GM11168 (cell line): ENCODE results near the gene CYSRT1.

Source experiments
- in situ Hi-C: fragments of 300-500 bp; cut with MboI; formaldehyde crosslinking; loops from one replicate; pipeline ENCODE4 v1.12.0; 2022; ENCODE audit warnings: low sequenced_read_pairs; ENCODE audit not compliant: unreplicated experiment

The CYSRT1 gene

DNA sequence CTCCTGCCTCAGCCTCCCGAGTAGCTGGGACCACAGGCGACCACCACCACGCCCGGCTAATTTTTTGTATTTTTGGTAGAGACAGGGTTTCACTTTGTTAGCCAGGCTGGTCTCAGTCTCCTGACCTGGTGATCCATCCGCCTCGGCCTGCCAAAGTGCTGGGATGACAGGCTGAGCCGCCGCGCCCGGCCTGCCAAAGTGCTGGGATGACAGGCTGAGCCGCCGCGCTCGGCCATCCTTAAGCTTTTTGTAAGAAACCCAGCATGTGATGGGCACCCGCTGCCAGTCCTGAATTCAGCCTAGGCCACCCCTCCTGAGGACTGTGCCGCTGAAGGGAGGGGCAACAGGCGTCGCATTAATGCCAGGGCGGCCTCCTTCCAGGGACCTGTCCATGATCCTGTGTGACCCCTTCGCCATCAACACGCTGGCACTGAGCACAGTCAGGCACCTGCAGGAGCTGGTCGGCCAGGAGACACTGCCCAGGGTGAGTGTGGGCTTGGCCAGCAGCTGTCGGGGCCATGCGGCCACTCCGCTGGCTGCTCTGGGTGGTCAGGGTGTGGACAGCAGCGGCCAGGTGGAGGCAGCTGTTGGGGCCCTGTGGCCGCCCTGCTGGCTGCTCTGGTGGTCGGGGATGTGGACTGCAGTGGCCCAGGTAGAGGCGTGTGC is 40.7 kb downstream of the CYSRT1 start:
- in situ Hi-C loops: no loop called here

DNA sequence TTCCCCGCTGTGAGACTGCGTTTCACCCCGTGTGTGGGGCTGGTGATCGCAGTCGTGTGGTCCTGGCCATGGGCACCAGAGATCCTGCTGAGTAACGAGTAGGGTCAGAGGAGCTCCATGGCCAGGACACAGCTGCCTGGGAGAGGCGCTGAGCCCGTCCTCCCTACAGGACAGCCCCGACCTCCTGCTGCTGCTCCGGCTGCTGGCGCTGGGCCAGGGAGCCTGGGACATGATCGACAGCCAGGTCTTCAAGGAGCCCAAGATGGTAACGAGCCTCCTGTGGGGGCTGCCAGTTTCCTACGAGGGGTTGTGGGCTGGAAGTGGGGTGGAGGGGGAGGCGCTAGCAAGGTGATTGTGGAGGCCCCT is 41.2 kb downstream of the CYSRT1 start:
- in situ Hi-C loops: no loop called here

DNA sequence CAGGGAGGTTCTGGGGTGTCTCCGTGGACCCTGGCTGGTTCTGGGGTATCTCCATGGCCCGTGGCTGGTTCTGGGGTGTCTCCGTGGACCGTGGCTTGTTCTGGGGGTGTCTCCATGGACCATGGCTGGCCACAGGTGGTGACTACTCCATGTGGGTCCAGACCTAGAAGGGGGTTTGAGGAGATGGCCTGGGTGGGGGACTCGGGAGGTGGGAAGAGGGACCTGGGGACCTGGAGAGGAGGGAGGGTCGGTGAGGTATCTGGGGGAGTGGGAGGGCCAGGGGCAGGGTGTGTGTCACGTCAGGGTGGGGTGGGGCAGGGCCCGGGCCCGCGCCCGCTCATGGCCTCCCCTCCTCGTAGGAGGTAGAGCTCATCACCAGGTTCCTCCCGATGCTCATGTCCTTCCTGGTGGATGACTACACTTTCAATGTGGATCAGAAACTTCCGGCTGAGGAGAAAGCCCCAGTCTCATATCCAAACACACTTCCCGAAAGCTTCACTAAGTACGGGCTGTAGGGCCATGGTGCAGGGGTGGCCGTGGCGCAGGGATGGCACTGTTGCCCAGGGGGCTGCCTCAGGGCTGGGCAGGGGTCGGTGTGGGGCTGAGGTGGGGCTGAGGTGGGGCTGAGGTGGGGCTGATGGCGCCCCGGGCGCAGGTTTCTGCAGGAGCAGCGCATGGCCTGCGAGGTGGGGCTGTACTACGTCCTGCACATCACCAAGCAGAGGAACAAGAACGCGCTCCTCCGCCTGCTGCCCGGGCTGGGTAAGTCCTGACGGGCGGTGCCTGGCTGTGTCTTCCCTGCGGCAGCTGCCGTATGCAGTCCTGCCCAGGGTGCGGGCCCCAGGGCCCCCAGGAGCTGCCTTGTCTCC is 41.8 kb downstream of the CYSRT1 start:
- in situ Hi-C loops: no loop called here

DNA sequence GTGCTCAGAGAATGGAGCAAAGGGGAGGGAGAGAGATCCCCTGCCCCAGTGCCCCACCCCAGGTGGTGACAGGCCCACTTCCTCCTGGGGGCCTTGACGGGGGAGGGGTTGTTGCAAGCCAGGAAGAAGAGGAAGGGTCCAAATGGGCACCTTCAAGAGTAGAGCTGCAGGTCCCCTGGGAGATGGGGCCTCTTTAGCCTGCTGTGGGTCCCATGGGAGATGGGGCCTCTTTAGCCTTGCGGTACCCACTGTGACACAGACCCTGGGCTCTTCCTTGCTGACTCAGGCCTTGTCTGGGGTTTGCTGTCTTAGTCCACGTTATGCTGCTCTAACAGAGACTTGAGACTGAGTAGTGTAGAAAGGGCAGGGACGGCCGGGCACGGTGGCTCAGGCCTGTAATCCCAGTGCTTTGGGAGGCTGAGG is 43.0 kb downstream of the CYSRT1 start:
- in situ Hi-C loops: no loop called here

DNA sequence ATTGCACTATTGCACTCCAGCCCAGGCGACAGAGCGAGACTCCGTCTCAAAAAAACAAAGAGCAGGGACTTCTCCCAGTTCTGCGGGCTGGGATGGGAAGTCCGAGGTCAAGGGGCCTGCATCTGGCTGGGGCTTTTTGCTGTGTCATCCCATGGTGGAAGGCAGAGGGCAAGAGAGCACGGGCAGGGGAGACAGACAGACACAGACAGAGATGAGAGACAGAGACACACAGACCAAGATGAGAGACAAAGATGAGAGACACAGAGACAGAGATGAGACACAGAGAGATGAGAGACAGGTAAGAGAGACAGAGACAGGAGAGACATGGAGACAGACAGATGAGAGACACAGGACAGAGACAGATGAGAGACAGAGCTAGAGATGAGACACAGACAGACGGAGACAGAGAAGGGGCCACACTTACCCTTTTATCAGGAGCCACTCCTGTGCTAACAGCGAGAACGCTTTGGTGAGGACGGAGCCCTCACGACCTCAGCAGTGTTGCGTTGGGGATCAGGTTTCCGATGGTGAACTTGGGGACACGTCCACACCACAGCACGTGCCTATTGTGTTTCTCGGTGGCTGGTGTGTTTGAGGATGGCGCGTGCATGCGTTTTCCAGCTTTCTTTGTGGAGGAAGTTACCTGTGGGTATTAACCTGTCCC is 43.7 kb downstream of the CYSRT1 start:
- in situ Hi-C loops: no loop called here

DNA sequence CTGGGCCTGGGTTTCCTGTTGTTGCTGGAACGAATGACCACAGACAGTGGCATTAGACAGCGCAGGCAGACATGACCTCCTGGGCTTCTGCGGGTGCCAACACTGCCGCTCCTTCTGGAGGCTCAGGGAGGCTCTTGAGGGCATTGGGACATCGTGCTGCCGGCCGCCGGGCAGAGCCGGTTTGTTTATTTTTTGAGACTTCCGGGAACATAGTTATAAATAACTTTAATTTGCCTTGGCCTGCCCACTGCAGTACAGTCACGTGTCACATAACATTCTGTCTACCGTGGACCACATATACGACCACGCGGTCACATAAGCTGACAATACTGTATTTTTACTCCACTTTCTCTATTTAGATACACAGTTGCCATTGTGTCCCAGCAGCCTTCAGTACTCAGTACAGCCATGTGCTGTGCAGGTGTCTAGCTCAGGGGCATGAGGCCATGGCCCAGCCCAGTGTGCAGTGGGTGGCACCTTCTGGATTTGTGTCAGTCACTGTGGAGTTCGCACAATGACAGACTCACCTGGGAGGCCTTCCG is 44.3 kb downstream of the CYSRT1 start:
- in situ Hi-C loops: no loop called here

DNA sequence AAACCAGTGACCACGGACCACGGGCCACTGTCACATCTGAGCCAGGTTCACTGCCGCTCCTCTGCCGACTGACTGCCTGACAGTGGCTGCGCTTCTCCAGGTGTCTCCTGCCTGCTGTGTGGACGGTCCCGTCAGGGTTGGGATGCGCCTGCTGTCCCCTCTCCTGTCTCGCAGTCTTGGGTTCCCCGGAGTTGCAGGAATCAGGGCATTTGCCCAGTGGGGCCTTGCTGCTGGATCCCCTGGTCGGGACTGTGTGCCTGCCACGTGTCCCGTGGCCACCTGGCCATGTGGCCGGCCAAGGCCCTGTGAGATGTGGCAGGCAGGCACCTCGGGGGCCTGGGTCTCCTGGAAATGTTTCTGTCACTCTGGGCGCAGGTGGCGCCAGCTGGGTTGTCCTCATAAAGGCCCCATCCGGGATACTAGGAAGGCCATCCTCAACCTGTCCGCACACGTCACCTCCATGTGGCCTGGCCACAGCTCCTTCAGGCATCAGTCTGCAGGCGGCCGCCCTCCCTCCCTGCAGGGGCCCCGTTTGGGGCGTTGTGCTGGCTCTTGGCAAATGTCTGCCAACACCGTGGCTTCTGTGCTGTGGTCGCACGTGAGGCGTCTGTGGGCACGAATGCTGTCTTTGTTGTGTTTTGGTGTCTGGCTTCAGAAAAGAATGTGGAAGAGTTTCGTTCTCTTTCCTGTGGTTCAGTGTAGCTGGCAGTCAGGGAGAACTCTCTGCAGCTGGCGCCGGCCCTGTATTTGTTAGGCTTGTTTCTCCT is 46.1 kb downstream of the CYSRT1 start:
- in situ Hi-C loops: no loop called here

DNA sequence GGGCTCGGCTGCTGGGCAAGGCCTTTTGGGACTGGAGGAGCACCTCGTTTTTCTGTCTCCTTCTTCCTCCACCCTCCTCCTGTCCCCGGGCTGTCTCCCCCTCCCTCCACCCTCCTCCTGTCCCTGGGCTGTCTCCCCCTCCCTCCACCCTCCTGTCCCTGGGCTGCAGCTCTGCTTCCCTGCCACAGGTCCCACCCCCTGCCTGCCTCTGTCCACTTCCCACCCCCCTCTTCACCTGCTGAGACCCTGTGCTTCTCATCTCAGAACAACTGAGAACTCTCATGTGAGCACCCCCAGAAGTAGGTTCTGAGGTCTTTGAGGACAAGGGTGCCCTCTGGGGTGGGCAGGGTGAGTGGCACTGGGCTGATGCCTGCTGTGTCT is 46.7 kb downstream of the CYSRT1 start:
- in situ Hi-C loops: no loop called here

DNA sequence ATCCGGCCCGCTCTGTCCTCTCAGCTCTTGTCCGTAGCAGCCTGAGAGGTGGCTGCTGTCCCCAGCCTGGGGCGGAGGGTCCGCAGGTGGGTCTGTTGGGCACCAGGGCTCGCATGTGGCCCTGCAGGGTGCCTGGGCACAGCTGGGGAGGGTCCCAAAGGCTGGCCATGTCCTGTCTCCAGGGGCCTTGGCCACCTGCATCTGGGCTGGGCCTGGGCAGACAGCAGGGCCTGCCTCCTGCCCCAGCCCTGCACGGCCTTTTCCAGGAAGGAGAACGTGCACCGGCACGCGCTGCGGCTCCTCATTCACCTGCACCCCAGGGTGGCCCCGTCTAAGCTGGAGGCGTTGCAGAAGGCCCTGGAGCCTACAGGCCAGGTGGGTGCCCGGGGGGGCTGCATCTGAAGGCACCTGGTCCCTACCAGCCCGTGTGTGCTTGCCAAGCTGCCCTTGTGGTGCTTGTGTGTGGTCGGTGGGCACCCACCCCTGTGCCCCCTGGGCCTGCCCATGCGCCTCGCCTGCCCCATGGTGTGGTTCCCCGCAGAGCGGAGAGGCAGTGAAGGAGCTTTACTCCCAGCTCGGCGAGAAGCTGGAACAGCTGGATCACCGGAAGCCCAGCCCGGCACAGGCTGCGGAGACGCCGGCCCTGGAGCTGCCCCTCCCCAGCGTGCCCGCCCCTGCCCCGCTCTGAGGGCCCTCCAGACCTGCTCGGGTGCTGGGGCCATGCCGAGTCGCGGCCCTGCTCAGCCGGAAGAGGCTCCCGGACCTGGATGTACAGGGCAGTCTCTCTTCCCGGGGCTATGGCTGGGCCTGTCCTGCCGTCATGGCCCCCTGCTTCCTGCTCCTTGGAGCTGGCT is 47.5 kb downstream of the CYSRT1 start:
- in situ Hi-C loops: no loop called here

DNA sequence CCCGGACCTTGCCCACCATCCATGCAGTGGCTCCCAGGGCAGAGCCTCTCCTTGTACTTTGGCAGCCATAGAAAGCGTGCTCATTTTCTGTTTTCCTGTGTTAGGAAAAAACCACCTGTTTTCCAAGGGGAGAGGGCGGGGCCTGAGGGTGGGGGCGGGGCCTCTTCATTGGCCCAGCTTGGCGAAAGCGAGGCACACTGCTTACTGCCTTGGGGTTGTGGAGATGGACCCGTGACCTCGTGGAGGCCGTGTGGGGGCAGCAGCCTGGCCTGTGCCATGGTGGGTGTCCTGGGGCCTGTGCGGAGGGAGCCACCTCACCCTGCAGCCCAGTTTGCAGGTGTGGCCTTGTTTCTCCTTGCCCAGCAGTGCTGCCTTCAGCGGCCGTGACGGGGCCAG is 48.1 kb downstream of the CYSRT1 start:
- in situ Hi-C loops: no loop called here

DNA sequence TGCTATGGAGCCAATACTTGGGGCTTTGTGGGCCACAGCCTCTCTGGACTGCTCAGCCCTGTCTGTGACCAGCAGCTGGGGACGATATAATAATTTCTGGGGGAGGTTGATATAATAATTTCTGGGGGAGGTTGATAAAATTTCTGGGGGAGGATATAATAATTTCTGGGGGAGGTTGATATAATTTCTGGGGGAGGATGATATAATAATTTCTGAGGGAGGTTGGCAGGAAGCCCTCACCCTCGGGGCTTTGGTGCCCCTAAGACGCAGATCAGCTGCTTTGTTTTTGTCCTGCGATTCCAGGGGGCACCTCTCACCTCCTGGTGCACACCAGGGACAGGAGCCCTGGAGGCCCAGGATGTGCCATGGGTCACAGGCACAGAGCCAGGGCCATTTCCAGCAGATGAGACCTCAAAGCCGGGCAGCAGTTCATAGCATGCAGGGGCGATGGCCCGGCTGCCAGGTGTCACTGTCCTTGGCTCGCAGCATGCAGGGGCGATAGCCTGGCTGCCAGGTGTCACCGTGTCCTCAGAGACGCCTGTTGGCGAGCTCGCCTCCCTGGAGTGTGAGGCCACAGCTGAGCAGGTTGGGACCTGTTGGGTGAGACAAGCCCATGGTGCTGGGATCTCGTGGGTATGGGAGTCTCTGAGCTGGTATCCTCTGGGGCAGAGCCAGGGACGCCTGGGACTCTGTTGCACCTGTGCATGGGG is 48.8 kb downstream of the CYSRT1 start:
- in situ Hi-C loops: no loop called here

DNA sequence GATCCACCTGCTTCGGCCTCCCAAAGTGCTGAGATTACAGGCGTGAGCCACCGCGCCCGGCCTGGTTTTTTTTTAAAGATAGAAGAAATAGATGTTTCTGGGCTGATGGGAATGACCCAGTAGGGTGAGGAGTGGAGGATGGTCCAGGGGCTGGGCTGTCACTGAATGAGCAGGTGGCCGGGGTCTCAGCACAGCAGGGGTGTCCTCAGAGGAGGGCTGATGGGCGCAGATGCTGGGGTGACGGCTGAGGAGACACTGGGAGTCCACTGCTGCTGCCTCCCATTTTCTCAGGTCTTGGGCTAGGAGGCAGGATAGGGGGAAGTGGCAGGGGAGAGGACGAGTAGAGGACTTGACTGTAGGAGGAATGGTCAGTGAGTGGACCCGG is 50.2 kb downstream of the CYSRT1 start:
- in situ Hi-C loops: no loop called here
